Ovary (tissue), 9 donors: ENCODE results near the gene PFN2. TPM values are rescaled to one million over a fixed set of nuclear protein-coding genes. Genes with fewer than 3 reads are reported as not detected.

Source experiments
- DNase-seq, 5 donors: peaks; one replicate each; pipeline ENCODE4 v3.0.0-alpha.2; 2019 to 2020
- H3K27ac ChIP-seq, 2 donors: fragments of 200-600 bp; one replicate each; pipeline versions ENCODE4 v1.5.1 to v1.8.0; 2019 to 2022
- H3K27me3 ChIP-seq: fragments of 200-600 bp; one replicate; pipeline ENCODE4 v1.8.0; 2022
- H3K36me3 ChIP-seq: fragments of 200-600 bp; sonication (generic); one replicate; pipeline ENCODE4 v1.5.1; 2019
- H3K4me1 ChIP-seq: one replicate; pipeline ENCODE4 v1.8.1; 2013; ENCODE audit warnings: mild to moderate bottlenecking, moderate library complexity; ENCODE audit not compliant: insufficient read depth
- H3K4me3 ChIP-seq: fragments of 200-600 bp; sonication (generic); one replicate; pipeline ENCODE4 v1.5.1; 2017
- H3K9me3 ChIP-seq, 2 donors: fragments of 200-600 bp in 1 of 2; sonication (generic) in 1 of 2; one replicate each; pipeline versions ENCODE4 v1.5.1 to v1.8.1; 2013 to 2019; ENCODE audit warnings: mild to moderate bottlenecking in 1 of 2, moderate library complexity in 1 of 2
- CTCF ChIP-seq, 3 donors: fragments of 450-650 bp in 2 of 3; fragments of 200-600 bp in 1 of 3; IDR thresholded peaks; one replicate each; pipeline versions ENCODE4 v1.5.1 to v1.8.0; 2016 to 2022; ENCODE audit warnings: antibody characterized with exemption in 3 of 3, mild to moderate bottlenecking in 1 of 3
- EP300 ChIP-seq: sonication (generic); formaldehyde crosslinking; IDR thresholded peaks from one replicate; pipeline ENCODE4 v1.6.1; 2017; ENCODE audit warnings: antibody characterized with exemption
- POLR2A ChIP-seq: fragments of 450-650 bp; IDR thresholded peaks from one replicate; pipeline ENCODE4 v1.6.1; 2017; ENCODE audit warnings: antibody characterized with exemption, mild to moderate bottlenecking, moderate library complexity
- WGBS, 3 donors: extraction: QIAGEN DNeasy Blood & Tissue Kit in 1 of 3; methylation state at CpG; one replicate each; pipeline versions ENCODE4 v1.1.5 to v1.1.7; 2013 to 2017; 5-methylcytosine and 5-hydroxymethylcytosine counted together
- intact Hi-C, 4 donors: fragments of 100-400 bp; cut with DNase I; formaldehyde crosslinking; loops; one replicate each; pipeline versions ENCODE4 v1.11.0 to v1.15.1; 2022 to 2023
- polyA plus RNA-seq, 2 donors: library from polyadenylated mRNA; stranded (reverse); fragments of 200-250 nt in 1 of 2; fragments of 350-450 nt in 1 of 2; fragmentation: Illumina TruSeq in 1 of 2; extraction: RNeasy Lipid Tissue Mini Kit (QIAGEN cat#74804) in 1 of 2; gene quantifications; one replicate each; pipeline ENCODE4 v1.2.3, GENCODE V29; 2013 to 2014
- total RNA-seq, 7 donors: library from RNA; depleted of rRNA in 2 of 7; stranded (reverse); fragments of >200 nt in 2 of 7; fragmentation: NEBNext Ultra II Directional in 3 of 7; extraction: Animal tissue kit (Norgen Biotek cat#: 25700) in 3 of 7; gene quantifications; one replicate each; pipeline versions ENCODE4 v1.1.0 to v1.2.4, GENCODE V29; 2016 to 2023
- donor health status: DM: no; HTN: no; CAD: no; lungs with moderate emphysema.
- donor health status: DM: no; HTN: no; CAD: no.
- donor health status: Bipolar disorder and iron deficiency.
- donor health status: DM: yes; HTN: yes; CAD: no.
- donor health status: DM: no; HTN: no; CAD: no.
- donor health status: DM: yes; HTN: yes; CAD: no.

Gene PFN2
- total and polyA plus RNA-seq, 9 donors, result 48.3 to 175 (median 88.9) TPM

GRCh38 chr3:149958171-149958796 lies 12.4 kb downstream of the PFN2 start:
- WGBS, 3 donors, result 89 to 93% (median 90%) methylated on average over 3 of the region's 3 CpGs
- H3K27ac ChIP-seq, result no peak overlapping the region
- DNase-seq, result no peak

DNA sequence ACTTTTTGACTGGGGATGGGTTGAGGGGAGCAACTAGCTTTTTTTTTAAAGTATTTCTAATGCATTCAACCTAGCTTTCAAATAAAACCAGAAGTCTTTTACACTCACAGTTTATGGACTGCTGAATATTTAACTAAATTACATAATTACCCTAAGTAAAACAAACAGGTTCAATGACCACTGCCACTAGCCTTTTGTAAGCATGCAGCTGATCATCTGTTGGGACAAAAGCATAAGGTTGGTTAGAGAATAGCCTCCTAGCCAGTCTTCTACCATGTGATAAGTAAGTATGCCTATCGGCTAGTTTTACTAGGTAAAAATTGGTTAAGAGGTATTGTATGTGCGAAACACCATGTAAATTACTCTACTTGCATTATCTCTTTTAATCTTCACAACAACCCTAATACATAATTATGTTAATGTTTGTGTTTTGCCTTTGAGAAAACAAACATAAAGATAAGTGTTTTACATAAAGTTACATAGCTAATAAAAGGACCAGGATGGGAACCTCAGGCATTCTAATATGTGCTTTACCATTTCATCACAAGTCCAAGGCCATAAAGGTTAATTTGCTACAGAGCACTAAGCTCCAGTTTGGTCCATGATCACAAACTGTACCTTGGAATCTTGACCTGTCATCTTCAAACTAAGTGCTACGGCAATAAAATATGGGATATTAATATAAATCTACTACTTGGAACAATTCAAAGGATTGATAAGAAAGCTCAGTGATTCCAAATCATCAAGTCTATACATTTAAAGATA lies 13.2 kb downstream of the PFN2 start:
- no peaks in the 10 kb centered on the region for H3K36me3 ChIP-seq
- no peaks in the 10 kb centered on the region for H3K4me1 ChIP-seq
- no peak for DNase-seq
- H3K4me3 ChIP-seq, result no peak overlapping the region
- H3K27ac ChIP-seq, result no peak overlapping the region
- WGBS, 3 donors, result 96 to 99% (median 98%) methylated on average over 3 of the region's 3 CpGs
- H3K27me3 ChIP-seq, result no peaks in the 10 kb centered on the region
- TF ChIP-seq CTCF (IDR thresholded peaks at IDR 0.05) (no peak), EP300 (no peak), POLR2A (no peak)
- no peaks in the 10 kb centered on the region for H3K9me3 ChIP-seq
- intact Hi-C loops, result no loop called here

More at GRCh38 chr3:149958171-149958796, 12.4 kb downstream of the PFN2 start:
- no peaks in the 10 kb centered on the region for H3K9me3 ChIP-seq
- intact Hi-C loops, result no loop called here
- H3K36me3 ChIP-seq, result no peaks in the 10 kb centered on the region
- H3K27me3 ChIP-seq, result no peaks in the 10 kb centered on the region
- no peaks in the 10 kb centered on the region for H3K4me1 ChIP-seq
- TF ChIP-seq CTCF (IDR thresholded peaks at IDR 0.05) (no peak), POLR2A (no peak), EP300 (no peak)
- no peak overlapping the region for H3K4me3 ChIP-seq

DNA sequence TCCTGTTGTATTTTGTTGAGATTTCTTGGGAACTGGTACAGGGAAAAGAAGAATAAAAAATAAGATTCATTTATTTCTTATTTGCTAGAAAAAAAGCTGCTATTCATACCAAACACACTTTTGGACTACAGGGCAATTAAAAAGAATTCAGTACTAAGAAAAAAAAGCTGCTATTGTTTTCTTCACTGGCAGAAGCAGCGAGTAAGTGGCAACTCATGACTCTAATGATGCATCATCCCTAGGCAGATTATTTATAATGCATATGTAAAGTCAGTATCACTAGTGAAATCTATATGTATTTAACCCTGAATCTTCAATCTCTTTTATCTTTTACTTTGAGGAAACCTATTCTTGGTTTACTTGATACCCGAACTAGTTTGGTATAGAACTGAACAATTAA lies 15.2 kb downstream of the PFN2 start:
- no peak overlapping the region for H3K27ac ChIP-seq
- 64 to 80% (median 72%) methylated on average over 2 of the region's 2 CpGs for WGBS, 3 donors
- no peaks in the 10 kb centered on the region for H3K27me3 ChIP-seq
- H3K36me3 ChIP-seq, result no peaks in the 10 kb centered on the region
- H3K4me3 ChIP-seq, result no peak overlapping the region
- no peak for DNase-seq
- no peak for TF ChIP-seq POLR2A
- TF ChIP-seq CTCF (IDR thresholded peaks at IDR 0.05), result no peak
- no peak for TF ChIP-seq EP300
- intact Hi-C loops, result no loop called here
- no peaks in the 10 kb centered on the region for H3K9me3 ChIP-seq
- H3K4me1 ChIP-seq, result no peaks in the 10 kb centered on the region

DNA sequence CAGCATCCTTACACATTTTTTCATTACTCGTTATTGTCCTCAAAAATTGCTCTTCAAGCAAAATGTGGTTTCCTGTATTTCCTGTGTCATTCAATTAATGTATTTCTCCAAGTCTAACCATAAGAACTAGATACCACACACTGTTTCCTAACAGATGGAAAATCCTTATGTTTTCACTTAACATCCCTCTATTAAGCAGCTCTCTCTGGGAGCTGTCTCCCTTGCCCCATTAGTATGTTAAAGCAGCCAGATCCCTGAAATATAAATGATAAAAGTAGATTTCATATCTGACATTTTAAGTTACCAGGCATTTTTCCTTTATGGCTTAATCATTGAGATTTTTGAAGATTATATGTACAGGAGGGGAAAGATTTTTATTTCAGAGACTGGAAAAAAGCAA lies 15.9 kb downstream of the PFN2 start:
- intact Hi-C loops, result no loop called here
- Histone ChIP-seq H3K36me3 (no peaks in the 10 kb centered on the region), H3K27ac (no peak overlapping the region), H3K4me1 (no peaks in the 10 kb centered on the region), H3K4me3 (no peak overlapping the region), H3K27me3 (no peaks in the 10 kb centered on the region), H3K9me3 (no peaks in the 10 kb centered on the region)
- TF ChIP-seq CTCF (IDR thresholded peaks at IDR 0.05) (no peak), EP300 (no peak), POLR2A (no peak)
- no peak for DNase-seq
- 43 to 60% (median 56%) methylated on average over 1 of the region's 1 CpG for WGBS, 3 donors
